Loucy (cell line): ENCODE measurements around the gene CCS.

ENCODE experiments used
- H2AFZ ChIP-seq: fragments of 200-600 bp; sonication (generic); 2 replicates; pipeline ENCODE4 v1.6.0; 2016; ENCODE audit warnings: antibody characterized with exemption, mild to moderate bottlenecking, low read length, moderate library complexity
- H3F3A ChIP-seq: fragments of 200-600 bp; 2 replicates; pipeline ENCODE4 v1.6.0; 2016; ENCODE audit warnings: antibody characterized with exemption, low read depth, mild to moderate bottlenecking
- H3K27me3 ChIP-seq: fragments of 200-600 bp; sonication (generic); 2 replicates; pipeline ENCODE4 v1.6.1; 2014; ENCODE audit warnings: low read length, mild to moderate bottlenecking; ENCODE audit not compliant: insufficient read depth, poor library complexity, severe bottlenecking
- H3K36me3 ChIP-seq: fragments of 200-600 bp; sonication (generic); 2 replicates; pipeline ENCODE4 v1.6.1; 2016; ENCODE audit warnings: low read length; ENCODE audit not compliant: insufficient read depth
- H3K4me1 ChIP-seq: fragments of 200-600 bp; sonication (generic); 2 replicates; pipeline ENCODE4 v1.5.1; 2014; ENCODE audit warnings: low read length, mild to moderate bottlenecking; ENCODE audit not compliant: insufficient read depth, poor library complexity, severe bottlenecking
- H3K4me2 ChIP-seq: fragments of 200-600 bp; sonication (generic); 2 replicates; pipeline ENCODE4 v1.6.0; 2014; ENCODE audit warnings: antibody characterized with exemption, low read length, low read depth, mild to moderate bottlenecking; ENCODE audit not compliant: poor library complexity, severe bottlenecking
- H3K4me3 ChIP-seq: fragments of 200-600 bp; sonication (generic); 2 replicates; pipeline ENCODE4 v1.5.1; 2014; ENCODE audit warnings: low read length, mild to moderate bottlenecking, mixed read lengths; ENCODE audit not compliant: poor library complexity, severe bottlenecking
- H3K79me2 ChIP-seq: fragments of 200-600 bp; sonication (generic); 2 replicates; pipeline ENCODE4 v1.6.1; 2014; ENCODE audit warnings: low read length; ENCODE audit not compliant: insufficient read depth
- H3K9ac ChIP-seq: fragments of 200-600 bp; sonication (generic); 2 replicates; pipeline ENCODE4 v1.6.0; 2014; ENCODE audit warnings: mild to moderate bottlenecking, low read depth, low read length, moderate library complexity; ENCODE audit not compliant: poor library complexity, severe bottlenecking
- H3K9me2 ChIP-seq: fragments of 200-600 bp; sonication (generic); replicated peaks from 2 replicates; pipeline ENCODE4 v1.6.1; 2016; ENCODE audit warnings: low read depth, low read length, mixed read lengths
- H3K9me3 ChIP-seq: fragments of 200-600 bp; sonication (generic); 2 replicates; pipeline ENCODE4 v1.6.1; 2014; ENCODE audit warnings: mild to moderate bottlenecking, antibody characterized with exemption, low read length, low read depth; ENCODE audit not compliant: insufficient read depth
- H4K20me1 ChIP-seq: fragments of 200-600 bp; sonication (generic); 2 replicates; pipeline ENCODE4 v1.6.0; 2014; ENCODE audit warnings: antibody characterized with exemption, low read length, mild to moderate bottlenecking; ENCODE audit not compliant: insufficient read depth, poor library complexity, severe bottlenecking
- CTCF ChIP-seq: fragments of 200-600 bp; sonication (generic); conservative IDR thresholded peaks from 2 replicates; pipeline ENCODE4 v1.5.1; 2014; ENCODE audit warnings: mild to moderate bottlenecking, antibody characterized with exemption, low read length
- EZH2phosphoT487 ChIP-seq: fragments of 200-600 bp; IDR thresholded peaks from 2 replicates; pipeline ENCODE4 v1.6.1; 2018; ENCODE audit warnings: antibody characterized with exemption, mild to moderate bottlenecking, moderate library complexity, borderline replicate concordance

Gene CCS

GRCh38 chr11:66624450-66624849 lies 31.5 kb downstream of the CCS start:
- Histone ChIP-seq H3F3A (no peaks in the 10 kb centered on the region), H3K9me3 (no peaks in the 10 kb centered on the region), H4K20me1 (peaks cover 98% of the 10 kb centered on the region), H3K79me2 (peaks cover 100% of the 10 kb centered on the region), H3K9ac (no peak overlapping the region), H3K27me3 (no peaks in the 10 kb centered on the region), H3K36me3 (peaks cover 77% of the 10 kb centered on the region), H3K9me2 (no peaks in the 10 kb centered on the region), H3K4me2 (peak overlapping the region; percentile 77), H3K4me3 (no peak overlapping the region), H2AFZ (no peak overlapping the region), H3K4me1 (peaks cover 35% of the 10 kb centered on the region)
- TF ChIP-seq CTCF: no peak
- TF ChIP-seq EZH2phosphoT487: no peak

- Histone ChIP-seq H3K4me3 (no peak overlapping the region), H3K4me2 (peak overlapping the region; percentile 12), H3F3A (no peaks in the 10 kb centered on the region), H3K9me3 (no peaks in the 10 kb centered on the region), H3K9me2 (no peaks in the 10 kb centered on the region), H3K79me2 (peaks cover 100% of the 10 kb centered on the region), H3K27me3 (no peaks in the 10 kb centered on the region), H3K9ac (no peak overlapping the region), H3K36me3 (peaks cover 84% of the 10 kb centered on the region), H3K4me1 (peaks cover 31% of the 10 kb centered on the region), H2AFZ (no peak overlapping the region), H4K20me1 (peaks cover 98% of the 10 kb centered on the region)
- TF ChIP-seq EZH2phosphoT487: no peak
- no peak for TF ChIP-seq CTCF
Observed at GRCh38 chr11:66625041-66625751, 32.2 kb downstream of the CCS start.

GRCh38 chr11:66625752-66626149 lies 32.8 kb downstream of the CCS start:
- TF ChIP-seq CTCF (no peak), EZH2phosphoT487 (no peak)
- Histone ChIP-seq H3K9me2 (no peaks in the 10 kb centered on the region), H3F3A (no peaks in the 10 kb centered on the region), H2AFZ (no peak overlapping the region), H3K79me2 (peaks cover 100% of the 10 kb centered on the region), H3K4me1 (peaks cover 28% of the 10 kb centered on the region), H3K4me3 (no peak overlapping the region), H3K36me3 (peaks cover 89% of the 10 kb centered on the region), H4K20me1 (peaks cover 99% of the 10 kb centered on the region), H3K9ac (no peak overlapping the region), H3K27me3 (no peaks in the 10 kb centered on the region), H3K9me3 (no peaks in the 10 kb centered on the region), H3K4me2 (peak overlapping the region; percentile 12)
